ENCODE data around the gene IRGQ. TPM values are rescaled to one million over a fixed set of nuclear protein-coding genes. Genes with fewer than 3 reads are reported as not detected.
A peak's percentile ranks its signal among the peaks of the same experiment; 100 is the strongest.
"Not testable (repeated sequence)": the region's sequence is repeated elsewhere in the genome, so short reads cannot be mapped to it uniquely, and the experiment has no call there.

Gene IRGQ
- total RNA-seq, 1 donor from 2014 or later: 10.5 TPM

DNA sequence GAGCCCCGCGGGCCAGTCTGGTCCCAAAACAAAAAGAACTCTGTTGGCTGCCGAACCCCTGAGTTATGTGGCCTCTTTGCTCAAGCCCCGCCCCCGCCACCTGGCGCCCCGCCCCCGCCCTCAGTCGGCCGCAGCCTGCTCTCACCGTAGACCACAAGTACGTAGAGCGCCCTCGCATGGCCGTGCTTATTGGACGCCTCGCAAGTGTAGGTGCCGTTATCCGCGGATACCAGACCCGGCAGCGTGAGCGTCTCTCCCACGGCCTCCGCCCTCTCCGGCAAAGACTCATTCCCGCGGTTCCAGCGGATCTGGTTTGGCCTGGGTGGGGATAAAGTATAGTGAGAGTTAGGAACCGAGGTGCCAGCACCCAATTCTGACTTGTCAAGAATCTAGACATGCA lies 29.0 kb upstream of the IRGQ start:
- peak; percentile 79 for ATAC-seq

DNA sequence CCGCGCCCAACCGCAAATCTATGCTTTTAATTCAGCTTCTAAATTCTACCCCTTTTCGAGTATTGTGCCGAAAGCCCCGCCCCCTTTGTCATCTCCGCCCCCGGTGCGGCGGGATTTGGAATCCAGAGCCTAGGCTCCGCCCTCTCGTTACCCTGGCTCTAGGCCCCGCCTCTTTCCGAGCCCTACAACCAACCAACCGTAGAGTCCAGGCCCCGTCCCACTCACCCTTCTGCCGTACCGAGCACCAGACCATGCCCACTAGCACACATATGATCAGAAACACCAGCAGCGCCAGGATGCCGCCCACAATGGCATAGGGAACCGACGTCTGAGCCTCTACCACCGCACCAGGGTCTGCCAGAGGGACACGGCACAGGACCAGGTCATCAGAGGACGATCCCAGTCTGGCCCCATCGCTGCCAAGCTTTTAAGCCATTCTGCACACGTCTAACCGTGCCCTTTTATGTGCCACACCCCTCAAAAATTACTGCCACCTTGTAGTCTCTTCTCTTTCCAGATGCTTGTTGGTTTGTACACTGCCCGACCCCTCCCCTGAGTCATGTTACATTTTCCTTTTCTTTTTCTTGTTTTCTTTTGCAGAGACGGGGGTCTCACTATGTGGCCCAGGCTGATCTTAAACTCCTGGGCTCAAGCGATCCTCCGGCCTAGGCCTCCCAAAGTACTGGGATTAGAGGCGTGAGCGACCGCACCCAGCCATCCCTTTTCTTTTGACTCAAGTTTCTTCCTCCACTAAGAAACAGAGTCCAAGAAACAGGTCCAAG lies 28.1 kb upstream of the IRGQ start:
- no peak for ATAC-seq

DNA sequence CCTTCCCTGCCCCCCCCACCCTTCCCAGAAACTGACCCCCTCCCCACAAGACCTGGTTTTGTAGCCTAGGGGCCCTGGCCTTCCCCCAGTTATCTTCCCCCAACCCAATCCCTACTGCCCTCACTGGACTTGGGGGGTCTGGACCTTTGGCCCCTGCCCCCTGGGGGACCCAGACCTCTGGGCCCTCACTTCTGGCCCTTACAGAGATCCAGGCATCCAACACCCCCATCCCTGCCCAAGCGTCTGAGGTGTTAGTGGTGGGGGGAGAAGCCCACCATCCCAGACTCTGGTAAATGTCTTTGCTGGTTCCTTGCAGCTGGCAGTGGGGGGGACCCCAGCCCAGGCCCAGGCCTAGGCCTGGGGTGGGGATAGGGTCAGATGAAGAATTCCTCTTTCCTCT lies 27.0 kb upstream of the IRGQ start:
- ATAC-seq: no peak

DNA sequence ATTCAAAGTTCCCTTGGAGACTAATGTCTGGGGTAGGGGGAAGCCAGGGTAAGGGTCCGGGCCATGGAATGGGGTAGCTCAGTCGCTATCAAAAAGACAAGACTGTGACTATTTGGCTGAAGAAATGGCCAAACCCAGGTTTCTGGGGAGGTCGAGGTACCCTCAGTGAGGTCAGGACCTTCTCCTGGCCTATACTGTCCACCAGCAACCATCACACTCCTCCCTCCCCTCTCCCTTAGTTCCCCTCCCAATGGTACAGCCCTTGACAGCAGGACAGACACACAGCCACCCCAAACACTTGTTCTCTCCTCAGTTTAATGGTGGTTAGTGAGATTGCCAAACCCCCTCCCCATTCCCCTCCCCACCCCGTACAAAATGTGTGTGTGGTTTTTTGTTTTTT lies 26.1 kb upstream of the IRGQ start:
- ATAC-seq: no peak

DNA sequence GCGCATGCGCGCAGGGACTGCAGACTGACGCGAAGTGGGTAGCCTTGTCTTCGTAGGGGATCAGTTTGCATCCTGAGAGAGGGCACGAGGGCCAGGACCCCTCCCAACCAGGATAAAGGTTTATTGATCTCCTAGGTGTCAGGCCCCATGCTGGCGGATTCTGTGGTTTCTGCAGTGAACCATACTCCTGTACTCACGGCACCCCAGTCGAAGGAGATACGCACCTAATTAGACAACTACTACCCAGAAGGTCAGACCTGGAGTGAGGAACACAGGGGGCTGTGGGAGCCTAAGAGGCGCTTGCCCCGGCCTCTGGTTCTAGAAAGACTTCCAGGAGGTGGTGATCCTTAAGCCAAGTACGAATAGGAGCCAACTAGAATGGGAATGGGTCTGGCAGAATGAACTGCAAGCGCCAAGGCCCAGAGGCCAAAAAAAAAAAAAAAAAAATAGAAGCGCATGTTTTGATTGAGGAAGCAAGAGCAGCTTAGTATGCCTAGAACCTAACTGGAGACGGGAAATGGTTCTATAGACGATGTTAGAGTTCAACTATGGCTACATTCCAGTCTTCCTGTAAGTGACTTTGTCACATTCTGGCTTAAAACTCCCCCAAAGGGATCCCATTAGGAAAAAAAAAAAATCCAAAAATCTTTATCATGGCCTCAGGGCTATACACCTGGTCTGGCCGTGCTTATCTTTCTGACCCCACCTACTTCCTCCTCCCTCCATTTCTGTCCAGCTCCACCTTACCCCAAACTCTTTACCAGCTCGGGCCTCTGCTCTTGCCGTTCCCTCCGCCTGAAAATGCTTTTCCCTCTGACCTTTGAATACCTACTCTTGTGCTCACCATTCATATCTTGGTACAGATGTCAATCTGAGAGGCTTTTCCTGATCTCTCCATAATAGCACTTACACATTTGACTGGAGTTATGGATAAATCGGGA lies 24.4 kb upstream of the IRGQ start:
- no peak for ATAC-seq

DNA sequence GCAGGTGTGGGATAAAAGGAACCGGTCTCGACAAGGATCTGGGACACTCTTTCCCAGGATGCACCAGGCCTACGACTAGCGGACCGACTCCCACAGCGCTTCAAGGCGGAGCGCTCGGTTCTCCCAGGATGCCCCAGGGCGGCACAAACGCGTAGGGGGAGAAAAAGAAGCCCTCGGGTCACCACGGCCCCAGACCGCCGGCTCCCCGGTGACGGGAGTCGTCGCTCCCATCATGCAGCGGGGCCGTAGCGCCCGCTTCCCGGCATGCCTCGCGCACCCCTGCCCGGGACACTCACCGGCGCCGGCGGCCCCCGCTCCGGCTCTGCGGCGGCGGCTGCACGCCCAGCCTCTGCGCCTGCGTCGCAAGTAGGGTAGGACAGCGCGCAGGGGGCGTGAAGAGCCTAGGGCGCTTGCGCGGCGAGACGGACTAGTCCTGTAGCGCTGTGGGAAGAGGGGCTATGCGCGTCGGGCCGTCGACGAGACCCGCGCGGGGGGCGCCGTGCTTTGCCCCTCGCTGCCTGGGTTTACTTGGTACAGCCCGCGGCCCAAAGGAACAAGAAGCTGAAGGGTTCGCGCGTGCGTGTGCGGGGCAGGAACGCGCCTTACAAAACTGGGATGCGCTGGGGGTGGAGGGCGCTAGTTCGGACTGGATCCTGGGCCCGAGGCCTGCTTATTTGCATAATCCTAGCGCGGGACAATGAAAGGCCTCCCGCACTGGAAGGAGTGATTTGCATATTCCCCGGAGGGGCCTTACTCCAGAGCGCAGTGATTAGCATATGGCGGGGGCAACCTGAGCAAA lies 23.5 kb upstream of the IRGQ start, which contains the start of gene ZNF428:
ZNF428 (minus strand) TSS at position 368 of the 799 bp plus-strand sequence. CDS start 5,325 bp downstream, outside the sequence.
- ATAC-seq: peak; percentile 84

DNA sequence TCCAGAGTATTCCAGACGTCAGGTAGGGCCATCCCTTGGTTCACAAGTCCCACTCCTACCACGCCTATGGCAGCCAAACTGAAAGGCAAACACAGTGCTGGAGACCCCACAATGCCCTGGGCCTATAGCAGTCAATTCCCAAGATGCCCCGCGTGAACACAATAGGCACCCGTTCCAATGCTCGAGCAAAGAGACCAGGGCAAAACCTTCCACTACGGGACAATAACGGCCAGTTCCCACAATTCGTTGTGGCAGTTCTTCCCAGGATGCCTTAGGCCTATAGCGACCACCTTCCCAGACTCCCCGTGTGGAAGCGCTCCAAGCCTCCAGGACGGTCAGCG lies 23.0 kb upstream of the IRGQ start:
- peak; percentile 4 for ATAC-seq

DNA sequence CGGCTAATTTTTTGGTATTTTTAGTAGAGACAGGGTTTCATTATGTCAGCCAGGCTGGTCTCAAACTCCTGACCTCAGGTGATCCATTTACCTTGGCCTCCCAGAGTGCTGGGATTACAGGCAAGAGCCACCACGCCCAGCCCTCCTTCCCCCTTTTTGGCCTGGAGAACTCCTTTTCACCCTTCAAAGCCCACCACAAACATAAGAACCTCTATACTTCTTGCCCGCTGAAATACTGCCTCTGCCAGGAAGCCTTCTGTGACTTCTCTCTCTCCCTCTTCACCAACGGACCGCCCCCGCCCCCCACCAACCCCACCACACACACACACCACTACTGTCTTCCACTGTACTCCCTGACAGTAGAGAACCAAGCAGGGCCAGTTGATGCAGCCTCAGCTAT lies 21.0 kb upstream of the IRGQ start:
- ATAC-seq: no peak

DNA sequence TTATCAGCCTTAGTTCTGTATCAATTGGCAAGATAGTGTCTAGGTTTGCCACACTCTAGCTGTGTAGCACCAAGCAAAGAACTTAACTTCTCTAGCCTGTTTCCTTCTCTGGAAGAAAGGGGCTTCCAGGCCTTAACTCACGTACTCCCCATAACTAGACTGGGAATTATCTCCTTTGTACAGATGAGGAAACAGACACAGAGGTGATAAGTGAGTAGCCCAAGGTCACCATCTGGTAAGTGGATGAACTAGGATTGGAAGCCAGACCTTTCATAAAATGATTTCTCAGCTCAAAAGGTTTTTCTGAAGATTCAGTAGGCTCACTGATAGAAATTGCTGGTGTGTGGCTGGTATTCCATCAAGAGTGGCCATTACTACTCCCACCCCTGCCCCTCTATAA lies 20.4 kb upstream of the IRGQ start:
- no peak for ATAC-seq

DNA sequence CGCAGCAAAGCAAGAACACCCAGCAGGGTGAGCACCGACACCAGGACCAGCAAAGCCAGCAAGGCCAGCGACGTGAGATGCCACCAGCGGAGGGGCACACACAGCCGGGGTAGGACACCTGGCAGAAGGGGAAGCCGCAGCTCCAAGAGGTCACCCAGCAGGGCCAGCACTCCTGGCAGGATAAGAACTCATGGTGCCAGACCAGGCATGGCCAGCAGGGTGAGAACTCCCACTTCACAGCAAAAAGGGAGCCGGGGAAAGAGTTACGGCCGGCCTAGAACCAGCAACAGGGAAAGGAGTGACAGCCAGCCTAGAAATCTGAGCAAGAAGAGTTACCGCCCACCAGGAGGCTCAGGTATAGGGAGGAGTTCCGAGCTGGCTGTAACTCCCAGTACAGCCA lies 16.4 kb upstream of the IRGQ start:
- no peak for ATAC-seq

DNA sequence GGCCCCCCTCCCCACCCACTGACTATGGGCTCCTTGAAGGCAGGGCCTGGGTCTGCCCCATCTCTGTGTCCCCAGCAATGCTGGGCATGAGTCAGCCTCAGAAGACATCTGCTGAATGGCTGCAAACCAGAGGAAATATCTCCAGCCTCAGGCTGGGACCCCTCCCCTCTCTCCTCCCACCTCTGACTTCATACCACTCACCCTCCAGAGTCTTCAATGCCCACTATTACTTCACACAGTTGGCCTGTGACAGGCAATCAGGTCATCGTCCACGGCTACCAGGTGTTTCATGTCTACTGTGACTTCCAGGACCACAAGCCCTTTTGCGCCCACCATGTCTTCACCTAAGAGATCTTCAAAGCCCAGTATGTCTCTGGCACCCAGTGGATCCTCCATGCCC lies 15.9 kb upstream of the IRGQ start, which contains the start of gene SRRM5:
SRRM5 (plus strand) TSS at position 301 of the 400 bp plus-strand sequence; CDS start at position 335, 34 bp downstream.
- no peak for ATAC-seq

DNA sequence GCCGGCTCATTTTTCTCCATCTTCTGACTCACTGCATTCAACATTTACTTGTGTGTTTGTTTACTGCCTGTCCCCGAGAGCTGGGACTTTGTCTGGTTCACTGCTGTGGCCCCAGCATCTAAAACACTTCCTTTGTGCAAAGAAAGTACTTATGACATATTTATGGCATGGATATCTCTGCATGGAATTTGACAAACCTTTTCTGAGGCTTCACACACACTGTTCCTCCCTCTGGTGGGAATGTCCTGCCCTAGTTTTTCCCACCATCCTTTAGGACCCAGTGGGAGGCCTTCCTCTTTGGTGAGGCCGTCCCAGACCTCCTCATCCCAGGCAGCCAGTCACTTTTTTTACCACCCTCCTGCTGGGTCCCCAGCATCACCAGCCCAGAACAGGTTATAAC lies 14.6 kb upstream of the IRGQ start:
- no peak for ATAC-seq

DNA sequence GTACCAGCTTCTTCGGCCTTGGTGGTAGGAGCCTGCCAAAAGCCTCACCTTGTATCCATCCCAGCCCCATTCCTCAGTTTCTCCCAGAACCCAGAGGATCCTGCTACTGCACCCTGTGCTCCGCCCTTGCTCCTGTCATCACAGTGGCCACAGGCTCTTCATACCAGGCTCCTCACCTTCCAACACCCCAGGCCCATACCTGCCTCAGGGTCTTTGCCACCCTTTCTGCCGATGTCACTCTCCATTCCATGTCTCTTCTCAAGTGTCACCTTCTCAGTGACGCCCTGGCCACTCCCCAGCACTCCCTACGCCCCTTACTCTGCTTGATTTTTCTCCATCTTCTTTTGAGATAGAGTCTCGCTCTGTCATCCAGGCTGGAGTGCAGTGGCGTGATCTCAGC lies 13.9 kb upstream of the IRGQ start:
- no peak for ATAC-seq

DNA sequence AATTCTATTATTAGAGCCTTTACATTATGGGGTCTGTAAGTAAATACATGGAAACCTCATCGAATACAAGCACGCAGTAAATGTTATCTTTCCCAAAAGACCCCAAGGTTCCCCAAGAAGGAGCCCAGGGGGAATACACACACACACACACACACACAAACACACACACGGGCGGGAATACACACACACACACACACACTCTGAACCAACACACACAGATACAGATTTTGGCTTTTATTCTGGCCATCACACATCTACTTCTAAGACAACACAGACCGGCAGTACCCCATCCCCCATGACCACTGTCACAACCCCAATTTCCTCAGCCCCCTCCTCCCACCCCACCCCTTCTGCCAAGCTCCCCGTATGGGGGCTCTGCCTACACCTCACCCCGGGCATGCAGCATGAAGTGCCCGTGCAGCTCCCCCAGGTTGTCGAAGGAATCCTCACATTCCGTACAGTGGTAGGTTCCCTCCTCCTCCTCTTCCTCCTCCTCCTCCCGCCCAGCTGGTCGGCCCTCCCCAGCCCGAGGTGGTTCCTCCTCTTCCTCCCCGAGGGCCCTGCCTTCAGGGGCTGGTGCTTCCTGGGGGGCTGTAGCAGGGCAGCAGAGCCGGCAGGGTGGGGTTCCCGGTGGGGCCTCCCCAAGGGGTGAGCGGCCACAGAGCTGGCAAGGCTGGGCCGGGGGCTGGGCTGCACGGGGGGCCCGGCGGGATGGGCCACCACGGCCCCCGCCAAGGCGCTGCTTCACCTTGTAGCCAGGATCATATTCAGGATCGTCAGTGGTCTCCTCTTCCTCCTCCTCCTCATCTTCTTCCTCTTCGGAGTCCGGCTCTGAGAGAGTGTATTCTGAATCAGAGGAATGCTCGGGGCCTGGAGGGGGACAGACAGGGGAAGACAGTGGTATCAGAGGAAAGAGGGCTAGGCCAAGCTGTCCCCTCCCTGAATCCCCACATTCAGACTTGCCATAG lies 11.6 kb upstream of the IRGQ start:
- peak; percentile 17 for ATAC-seq

DNA sequence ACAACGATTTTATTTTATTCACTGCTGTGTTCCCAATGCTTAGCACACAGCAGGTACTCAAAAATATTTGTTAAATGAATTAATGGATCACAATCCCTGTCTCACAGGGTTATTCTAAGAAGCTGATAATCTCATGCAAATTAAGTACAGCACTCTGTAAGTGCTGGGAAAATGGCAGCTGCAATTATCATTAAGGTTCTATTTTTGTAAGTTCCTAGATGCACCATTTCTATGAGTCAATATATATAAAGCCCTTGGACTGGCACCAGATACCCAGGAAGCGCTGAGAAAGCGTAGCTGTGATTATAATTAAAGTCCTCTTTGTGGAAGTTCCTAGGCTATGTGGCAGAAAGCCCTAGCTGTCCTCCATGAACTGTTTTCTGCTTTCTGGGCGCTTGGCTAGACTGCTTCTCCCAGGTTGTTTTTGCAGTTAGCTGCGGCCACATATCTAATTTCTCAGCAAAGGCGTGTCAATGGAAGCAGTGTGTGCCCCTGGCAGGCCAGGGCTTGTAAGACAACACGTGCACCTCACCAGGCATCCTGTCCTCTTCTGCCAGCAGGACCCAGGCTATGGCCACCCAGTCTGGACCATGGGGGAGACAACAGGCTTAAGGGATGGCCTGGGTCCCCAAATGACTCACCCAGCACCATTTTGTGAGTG lies 10.8 kb upstream of the IRGQ start:
- ATAC-seq: peak; percentile 58

DNA sequence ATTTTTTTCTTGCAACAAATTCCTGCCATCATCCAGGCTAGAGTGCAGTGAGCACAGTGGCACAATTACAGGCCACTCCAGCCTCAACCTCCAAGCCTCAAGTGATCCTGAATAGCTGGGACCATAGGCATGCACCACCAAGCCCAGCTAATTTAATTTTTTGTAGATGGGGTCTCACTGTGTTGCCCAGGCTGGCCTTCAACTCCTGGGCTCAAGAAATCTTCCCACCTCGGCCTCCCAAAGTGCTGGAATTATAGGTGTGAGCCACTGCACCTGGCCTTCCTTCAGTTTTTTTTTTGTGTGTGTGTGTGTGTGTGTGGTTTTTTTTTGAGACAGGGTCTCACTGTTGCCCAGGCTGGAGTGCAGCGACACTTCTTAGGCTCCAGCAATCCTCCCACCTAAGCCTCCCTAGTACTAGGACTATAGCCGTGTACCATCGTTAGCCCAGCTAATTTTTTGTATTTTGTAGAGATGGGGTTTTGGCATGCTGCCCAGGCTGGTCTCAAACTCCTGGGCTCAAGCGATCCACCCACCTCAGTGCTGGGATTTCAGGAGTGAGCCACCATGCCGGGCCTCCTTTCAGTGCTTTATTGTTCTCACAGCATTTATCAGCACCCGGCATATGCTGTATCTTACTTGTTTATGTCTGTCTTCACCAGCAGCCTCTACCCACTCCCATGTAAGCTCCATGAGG lies 10.1 kb upstream of the IRGQ start:
- no peak for ATAC-seq

DNA sequence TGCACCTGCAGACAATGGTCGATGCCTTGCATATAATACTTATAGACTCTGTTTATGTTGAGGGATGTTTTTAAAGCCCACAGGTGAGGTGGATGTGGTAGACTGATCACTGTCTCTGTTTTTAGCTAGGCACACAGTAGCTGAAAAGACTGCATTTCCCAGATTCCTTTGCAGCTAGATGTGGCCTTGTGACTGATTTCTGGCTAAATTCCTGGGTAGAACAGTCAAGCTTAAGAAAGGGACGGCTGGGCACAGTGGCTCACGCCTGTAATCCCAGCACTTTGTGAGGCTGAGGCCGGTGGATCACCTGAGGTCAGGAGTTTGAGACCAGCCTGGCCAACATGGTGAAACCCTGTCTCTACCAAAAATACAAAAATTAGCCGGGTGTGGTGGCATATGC lies 4.4 kb upstream of the IRGQ start:
- ATAC-seq: not testable (repeated sequence)

DNA sequence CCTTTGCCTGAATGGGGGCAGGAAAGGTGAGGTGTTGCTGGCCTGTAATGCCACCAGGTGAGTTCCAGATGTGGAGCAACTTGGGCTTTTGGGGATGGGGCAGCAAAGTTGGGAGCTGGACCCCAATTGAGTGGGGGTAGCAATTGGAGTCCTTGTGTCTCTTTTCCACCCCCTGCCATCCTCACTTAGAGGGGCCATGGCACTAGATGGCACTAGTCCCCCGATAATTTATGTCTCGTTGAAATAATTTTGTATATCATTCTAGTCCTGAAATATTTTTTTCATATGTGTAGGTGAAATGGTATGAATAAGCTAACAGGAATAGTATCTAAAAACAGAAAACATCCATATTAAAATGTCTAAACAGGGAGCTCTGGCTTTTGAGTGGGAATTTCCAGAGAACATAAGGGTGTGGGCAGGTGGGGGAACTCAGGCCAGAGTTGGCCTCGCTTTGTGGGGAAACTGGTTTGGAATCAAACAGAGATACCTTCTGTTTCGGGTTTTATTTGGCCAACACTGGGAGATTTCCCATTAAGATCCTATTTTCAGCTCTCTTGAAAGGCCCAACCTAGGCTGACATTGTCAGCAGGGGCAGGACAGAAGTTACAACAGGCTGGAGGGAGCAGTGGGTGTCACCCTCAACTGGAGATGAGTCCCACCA lies 3.8 kb upstream of the IRGQ start:
- ATAC-seq: no peak

DNA sequence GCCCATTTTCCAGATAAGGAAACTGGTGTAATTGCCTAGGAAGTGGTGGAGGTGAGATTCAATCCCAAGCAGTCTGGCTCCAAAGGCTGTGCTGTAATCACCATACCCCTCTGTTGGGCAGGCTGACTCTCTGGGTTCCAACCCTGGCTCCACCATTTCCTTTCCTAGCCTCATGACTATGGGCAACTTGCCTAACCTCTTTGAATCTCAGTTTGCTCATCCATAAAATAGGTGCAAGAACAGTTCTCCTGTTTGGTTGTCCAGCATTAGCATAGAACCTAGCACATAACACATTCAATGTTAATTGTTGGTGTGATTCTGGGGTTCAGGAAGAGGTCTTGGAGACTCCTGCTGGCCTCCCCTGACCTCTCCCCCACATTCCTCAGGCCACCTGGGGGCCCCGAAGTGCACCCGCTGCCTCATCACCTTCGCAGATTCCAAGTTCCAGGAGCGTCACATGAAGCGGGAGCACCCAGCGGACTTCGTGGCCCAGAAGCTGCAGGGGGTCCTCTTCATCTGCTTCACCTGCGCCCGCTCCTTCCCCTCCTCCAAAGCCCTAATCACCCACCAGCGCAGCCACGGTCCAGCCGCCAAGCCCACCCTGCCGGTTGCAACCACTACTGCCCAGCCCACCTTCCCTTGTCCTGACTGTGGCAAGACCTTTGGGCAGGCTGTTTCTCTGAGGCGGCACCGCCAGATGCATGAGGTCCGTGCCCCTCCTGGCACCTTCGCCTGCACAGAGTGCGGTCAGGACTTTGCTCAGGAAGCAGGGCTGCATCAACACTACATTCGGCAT lies 2.7 kb upstream of the IRGQ start:
- no peak for ATAC-seq
